NCI-H187 treated with DMSO at 0.1 percent for 48 hours (cell line): ENCODE measurements around the gene TTC39C.
"Not testable (repeated sequence)": the region's sequence is repeated elsewhere in the genome, so short reads cannot be mapped to it uniquely, and the experiment has no call there.

Source experiments
- DNase-seq: peaks from one replicate; lab custom pipeline; 2025; lab: John Stamatoyannopoulos, UW

The TTC39C gene

DNA sequence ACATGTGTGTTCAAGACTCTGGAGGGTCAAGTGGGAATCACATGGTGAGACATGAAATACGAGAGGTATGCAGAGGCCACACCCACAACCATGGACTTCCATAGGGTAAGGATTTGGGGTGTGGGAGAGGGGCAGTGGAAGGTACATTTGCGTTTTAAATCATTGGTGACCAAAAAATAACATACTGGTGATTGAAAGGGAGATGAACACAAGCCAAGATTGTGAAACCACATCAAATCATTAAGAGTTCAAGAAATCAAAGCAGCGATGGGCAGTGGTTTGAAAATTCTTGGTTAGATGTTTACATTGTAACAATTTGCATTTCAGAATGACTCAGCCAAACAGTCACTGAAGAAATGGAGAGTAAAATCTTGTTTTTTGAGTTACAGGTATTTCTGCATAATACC lies 122.4 kb downstream of the TTC39C start:
- no peak for DNase-seq

- DNase-seq = no peak
These were observed 123.8 kb downstream of the TTC39C start for GRCh38 chr18:24138409-24138788.

DNA sequence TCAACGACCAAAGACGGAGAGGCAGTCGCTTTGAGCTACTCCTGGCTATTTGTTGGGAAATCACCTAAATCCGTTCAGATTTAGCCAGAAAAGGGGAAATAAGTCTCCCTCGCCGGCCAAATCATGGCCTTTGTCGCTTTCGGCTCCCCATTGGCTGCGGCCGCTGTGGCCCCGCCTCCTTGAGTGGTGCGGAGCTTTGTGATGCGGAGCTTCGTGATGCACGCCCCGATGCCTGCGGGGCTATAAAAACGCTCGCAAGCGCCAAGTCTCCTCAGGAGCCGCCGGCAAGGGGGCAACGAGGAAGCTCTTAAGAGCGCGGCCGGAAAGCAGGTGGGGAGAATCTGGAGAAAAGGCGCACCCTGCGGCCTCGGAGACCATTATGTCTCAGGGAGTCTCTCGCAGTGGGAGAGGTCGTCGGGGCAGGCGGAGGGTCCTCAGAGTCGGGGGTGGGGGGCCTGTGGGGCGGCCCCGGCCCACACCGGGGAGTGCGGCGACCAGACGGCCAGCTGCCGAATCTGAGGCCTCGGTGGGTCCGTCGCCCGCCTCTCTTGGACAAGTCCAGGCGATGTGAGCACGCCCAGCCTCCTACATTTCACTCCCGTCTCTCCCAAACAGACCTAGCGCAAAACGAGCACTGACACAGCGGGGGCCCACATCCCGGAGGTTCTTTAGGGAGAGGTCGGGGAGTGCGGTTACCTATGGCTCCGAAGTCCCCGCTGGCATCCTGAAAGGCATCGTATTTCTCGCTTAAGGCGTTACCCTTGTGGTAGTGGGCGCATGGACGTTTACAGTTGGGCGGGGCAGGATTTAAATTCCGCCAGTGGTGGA lies 124.4 kb downstream of the TTC39C start, which contains the start of gene CABYR:
CABYR (plus strand) TSS at position 274 of the 828 bp plus-strand sequence. CDS start 4,053 bp downstream, outside the sequence.
- no peak for DNase-seq

GRCh38 chr18:24140697-24141096 lies 126.1 kb downstream of the TTC39C start:
- DNase-seq = no peak

GRCh38 chr18:24142376-24142775 lies 127.8 kb downstream of the TTC39C start:
- no peak for DNase-seq

GRCh38 chr18:24149591-24149990 lies 135.0 kb downstream of the TTC39C start:
- DNase-seq = not testable (repeated sequence)

DNA sequence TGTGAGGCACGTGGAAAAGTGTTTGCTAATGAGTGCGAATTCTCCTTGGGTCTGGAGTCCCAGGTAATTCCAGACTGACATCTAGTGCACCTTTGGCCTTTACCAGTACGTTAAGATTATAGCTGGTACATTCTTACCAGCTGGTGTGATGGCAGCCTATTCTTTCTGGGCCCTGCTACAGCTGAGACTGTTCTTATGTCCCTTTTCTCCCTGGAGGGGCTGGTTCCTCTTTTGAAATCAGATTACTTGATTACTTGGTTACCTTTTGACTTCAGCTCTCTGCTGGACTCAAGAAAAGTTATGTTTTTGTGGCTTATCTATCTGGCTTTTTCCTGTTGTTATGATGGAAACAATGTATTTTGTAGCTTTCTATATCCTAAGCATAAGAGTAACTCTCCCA lies 138.8 kb downstream of the TTC39C start:
- DNase-seq = no peak

- no peak for DNase-seq
These were observed 143.3 kb downstream of the TTC39C start for GRCh38 chr18:24157855-24158254.

GRCh38 chr18:24160086-24160485 lies 145.5 kb downstream of the TTC39C start:
- no peak for DNase-seq

GRCh38 chr18:24161304-24161703 lies 146.8 kb downstream of the TTC39C start:
- no peak for DNase-seq

DNA sequence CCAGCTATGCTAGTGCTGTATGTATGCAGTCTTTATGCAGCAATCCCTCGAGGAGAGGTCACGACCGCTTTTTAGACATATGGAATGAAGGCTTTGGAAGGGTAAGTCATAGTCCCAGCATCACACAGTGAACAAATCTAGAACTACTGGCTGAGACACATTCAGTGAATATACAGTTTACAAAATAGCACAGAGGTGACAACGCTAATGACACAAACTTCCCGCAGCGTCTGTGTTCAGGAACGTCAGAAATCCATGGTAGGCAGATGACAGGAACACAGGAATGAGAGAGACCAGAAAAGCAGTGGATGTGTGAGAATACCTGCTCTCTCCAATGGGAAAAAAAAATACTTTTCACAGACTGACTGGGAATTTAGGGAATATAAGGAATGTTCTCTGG lies 153.9 kb downstream of the TTC39C start:
- no peak for DNase-seq

DNA sequence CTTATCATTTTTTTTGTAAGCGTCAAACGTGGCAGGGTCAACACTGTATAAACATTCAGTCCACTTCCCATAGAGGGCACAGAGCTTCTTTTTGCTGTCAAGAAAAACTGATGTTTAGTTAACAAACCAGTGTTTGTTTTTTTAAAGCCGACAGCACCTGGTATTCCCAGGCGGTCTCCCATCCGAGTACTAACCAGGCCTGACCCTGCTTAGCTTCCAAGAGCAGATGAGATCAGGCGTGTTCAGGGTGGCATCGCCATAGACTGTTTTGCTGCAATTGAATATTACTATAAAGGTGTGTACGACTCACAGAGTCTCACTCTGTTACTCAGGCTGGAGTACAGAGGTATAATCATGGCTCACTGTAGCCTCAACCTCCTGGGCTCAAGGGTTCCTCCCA lies 155.8 kb downstream of the TTC39C start:
- no peak for DNase-seq

GRCh38 chr18:24173997-24174396 lies 159.4 kb downstream of the TTC39C start:
- DNase-seq = no peak

DNA sequence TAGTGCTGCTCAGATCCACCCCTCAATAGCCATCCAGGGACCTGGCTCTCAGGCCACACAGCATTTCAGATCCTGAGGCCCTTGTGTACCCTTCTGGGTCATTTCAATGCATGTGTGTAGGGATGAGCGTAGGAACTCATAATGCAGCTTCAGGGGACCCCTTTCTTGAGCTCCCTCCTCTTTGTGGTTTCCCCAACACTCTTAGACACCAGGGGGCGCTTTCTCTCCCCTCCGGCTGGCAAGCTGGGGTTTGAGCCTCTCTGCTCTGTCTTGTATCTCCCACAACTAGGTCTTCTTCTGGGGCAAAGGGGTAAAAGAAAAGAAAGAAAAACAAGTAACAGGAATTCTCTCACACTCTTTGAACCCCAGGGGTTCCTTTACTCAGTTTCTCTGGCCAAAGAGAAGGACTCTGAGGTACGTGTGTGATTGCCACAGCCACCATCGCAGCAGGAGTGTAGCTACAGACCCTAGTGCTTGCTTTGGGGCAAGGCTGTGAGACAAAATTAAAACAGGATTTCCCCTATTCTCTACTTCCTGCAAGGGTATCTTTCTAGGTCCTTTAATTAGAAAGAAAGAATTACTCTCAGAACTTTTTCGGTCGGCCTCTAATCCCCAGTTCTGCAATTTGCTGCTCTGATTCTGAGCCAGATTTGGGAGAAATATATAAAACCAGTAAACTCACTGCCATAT lies 162.3 kb downstream of the TTC39C start:
- no peak for DNase-seq

- no peak for DNase-seq
These were observed 163.1 kb downstream of the TTC39C start for GRCh38 chr18:24177499-24178133.

- DNase-seq = no peak
These were observed 165.5 kb downstream of the TTC39C start for GRCh38 chr18:24180048-24180447.

GRCh38 chr18:24181806-24182205 lies 167.3 kb downstream of the TTC39C start:
- no peak for DNase-seq
